PC-9 (cell line): ENCODE measurements around the gene PCGF3. TPM values are rescaled to one million over a fixed set of nuclear protein-coding genes. Genes with fewer than 3 reads are reported as not detected.

ENCODE experiments used
- BruUV-seq: library from RNA; stranded (reverse); fragments of 400-500 nt; replicated peaks from 2 replicates; lab custom pipeline; 2021; lab: Mats Ljungman, UMichigan
- CTCF ChIA-PET: fragments of 300-600 bp; sonication (Branson Sonifier 250); formaldehyde crosslinking; loops from one replicate; lab custom pipeline; 2022; ENCODE audit warnings: antibody characterized with exemption; lab: Charles Lee
- POLR2A ChIA-PET: fragments of 300-600 bp; sonication (Branson Sonifier 250); formaldehyde crosslinking; loops from one replicate; lab custom pipeline; 2022; ENCODE audit warnings: antibody characterized with exemption; ENCODE audit not compliant: unreplicated experiment; lab: Charles Lee
- DNase-seq, 2 experiments: peaks; one replicate each; pipeline versions ENCODE4 v3.0.0 to v3.0.0-alpha.2; 2015 to 2022; ENCODE audit warnings: mixed read lengths in 1 of 2
- H2AFZ ChIP-seq: fragments of 200-600 bp; sonication (generic); 2 replicates; pipeline ENCODE4 v1.8.1; 2017; ENCODE audit warnings: antibody characterized with exemption
- H3F3A ChIP-seq: fragments of 200-600 bp; sonication (generic); 2 replicates; pipeline ENCODE4 v1.8.1; 2017; ENCODE audit warnings: antibody characterized with exemption, mild to moderate bottlenecking, low read depth; ENCODE audit not compliant: insufficient read depth
- H3K27ac ChIP-seq: fragments of 200-600 bp; sonication (generic); 2 replicates; pipeline ENCODE4 v1.6.1; 2016; ENCODE audit warnings: mixed run types
- H3K27me3 ChIP-seq: fragments of 200-600 bp; sonication (generic); 2 replicates; pipeline ENCODE4 v1.6.1; 2016; ENCODE audit warnings: low read depth, mixed run types; ENCODE audit not compliant: insufficient read depth
- H3K36me3 ChIP-seq: fragments of 200-600 bp; sonication (generic); 2 replicates; pipeline ENCODE4 v1.6.1; 2016; ENCODE audit warnings: low read depth, mixed run types
- H3K4me1 ChIP-seq: fragments of 200-600 bp; sonication (generic); replicated peaks from 2 replicates; pipeline ENCODE4 v1.6.1; 2016; ENCODE audit warnings: mixed run types; ENCODE audit not compliant: insufficient read depth
- H3K4me2 ChIP-seq: fragments of 200-600 bp; sonication (generic); 2 replicates; pipeline ENCODE4 v1.6.1; 2017; ENCODE audit warnings: mixed run types
- H3K4me3 ChIP-seq: fragments of 200-600 bp; sonication (generic); 2 replicates; pipeline ENCODE4 v1.6.1; 2016; ENCODE audit warnings: mixed run types
- H3K79me2 ChIP-seq: fragments of 200-600 bp; sonication (generic); 2 replicates; pipeline ENCODE4 v1.6.1; 2017; ENCODE audit warnings: low read depth, mixed run types
- H3K9me2 ChIP-seq: fragments of 200-600 bp; sonication (generic); 2 replicates; pipeline ENCODE4 v1.8.1; 2017; ENCODE audit warnings: mild to moderate bottlenecking; ENCODE audit not compliant: insufficient read depth
- H3K9me3 ChIP-seq: fragments of 200-600 bp; sonication (generic); 2 replicates; pipeline ENCODE4 v1.8.1; 2016; ENCODE audit warnings: low read depth; ENCODE audit not compliant: insufficient read depth
- H4K20me1 ChIP-seq: fragments of 200-600 bp; sonication (generic); 2 replicates; pipeline ENCODE4 v1.8.1; 2017; ENCODE audit not compliant: insufficient read depth
- CTCF ChIP-seq: fragments of 200-600 bp; sonication (generic); conservative IDR thresholded peaks from 2 replicates; pipeline ENCODE4 v1.6.1; 2017; ENCODE audit warnings: mixed run types, antibody characterized with exemption, mild to moderate bottlenecking, moderate library complexity
- EZH2 ChIP-seq: fragments of 200-600 bp; sonication (generic); IDR thresholded peaks from 2 replicates; pipeline ENCODE4 v1.8.0; 2017; ENCODE audit warnings: antibody characterized with exemption, low read depth
- intact Hi-C: fragments of 100-400 bp; cut with micrococcal nuclease; formaldehyde crosslinking; loops from one replicate; pipeline ENCODE4 v1.10.0; 2022; ENCODE audit not compliant: unreplicated experiment
- total RNA-seq: library from RNA; stranded (reverse); gene quantifications from 2 replicates; pipeline ENCODE4 v1.2.3, GENCODE V29; 2021

The PCGF3 gene
- total RNA-seq, 1 experiment from 2014 or later = 60.8 TPM

DNA sequence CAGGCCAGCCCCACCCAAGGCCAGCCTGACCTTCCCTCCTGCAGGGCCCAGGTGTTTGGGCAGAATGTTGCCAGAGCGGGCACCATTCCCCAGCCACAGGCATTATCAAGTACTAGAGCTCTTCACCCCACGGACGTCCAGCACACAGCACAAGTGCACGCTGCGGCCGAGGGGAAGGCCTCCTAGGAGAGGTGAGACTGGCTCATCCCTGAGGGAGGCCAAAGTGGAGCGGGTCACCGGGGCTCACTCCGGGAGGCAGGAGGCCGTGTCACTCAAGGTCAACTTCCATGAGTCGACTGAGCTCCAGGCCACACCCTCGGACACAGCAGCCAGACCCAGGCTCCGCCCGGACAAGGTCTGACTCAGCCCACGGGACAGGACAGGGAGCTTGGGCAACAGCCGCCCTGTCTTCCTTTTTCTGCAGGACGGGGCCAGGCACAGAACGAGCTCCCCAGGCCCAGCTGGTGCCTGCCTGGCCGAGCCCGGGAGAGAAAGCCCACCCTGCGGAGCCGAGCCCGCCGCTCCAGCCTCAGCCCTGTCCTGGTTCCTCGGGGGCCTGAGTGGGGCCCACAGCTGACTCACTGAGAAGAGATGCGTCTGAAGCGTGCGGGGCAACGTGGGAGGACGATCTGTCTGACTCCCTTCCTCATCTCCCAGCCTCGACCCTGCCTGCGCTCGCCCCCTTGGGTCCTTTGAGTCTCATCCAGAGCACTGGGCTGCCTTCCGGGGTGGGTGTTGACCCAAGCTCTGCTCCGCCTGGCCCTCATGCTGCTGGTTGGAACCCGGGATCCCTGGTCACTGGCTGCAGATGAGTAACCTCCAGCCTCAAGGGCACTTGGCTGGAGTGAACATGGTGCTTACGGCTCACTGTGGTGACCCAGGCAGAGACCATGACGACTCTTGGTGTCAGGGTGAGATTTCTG lies 18.3 kb upstream of the PCGF3 start:
- intact Hi-C loops = loop anchor here (2.0 kb wide), 1 partner anchor 17 kb away; the partner anchor contains the start of gene PCGF3
- Histone ChIP-seq H2AFZ (no peak overlapping the region), H3K9me2 (no peaks in the 10 kb centered on the region), H3K4me2 (peak overlapping the region; percentile 74), H3K4me1 (peaks cover 19% of the 10 kb centered on the region), H3K9me3 (no peaks in the 10 kb centered on the region), H3K27me3 (no peaks in the 10 kb centered on the region), H3F3A (peaks cover 11% of the 10 kb centered on the region; the same call in 1 of the 2 replicates), H3K79me2 (no peaks in the 10 kb centered on the region), H3K27ac (peak overlapping the region; percentile 5; the same call in 1 of the 2 replicates), H3K4me3 (peak overlapping the region; percentile 28; the same call in 1 of the 2 replicates), H4K20me1 (no peaks in the 10 kb centered on the region), H3K36me3 (no peaks in the 10 kb centered on the region)
- BruUV-seq = TSS peak; percentile 49
- POLR2A ChIA-PET = interaction anchor here (0.6 to 1.2 kb wide), 4 partner anchors 13 to 141 kb away, joined by 4 to 5 read pairs (median 4); partner anchors contain the start of genes ATP5ME and MYL5
- TF ChIP-seq CTCF (no peak), EZH2 (no peak)
- CTCF ChIA-PET = no interaction called here
- peak; percentile 86 to 89 for DNase-seq

DNA sequence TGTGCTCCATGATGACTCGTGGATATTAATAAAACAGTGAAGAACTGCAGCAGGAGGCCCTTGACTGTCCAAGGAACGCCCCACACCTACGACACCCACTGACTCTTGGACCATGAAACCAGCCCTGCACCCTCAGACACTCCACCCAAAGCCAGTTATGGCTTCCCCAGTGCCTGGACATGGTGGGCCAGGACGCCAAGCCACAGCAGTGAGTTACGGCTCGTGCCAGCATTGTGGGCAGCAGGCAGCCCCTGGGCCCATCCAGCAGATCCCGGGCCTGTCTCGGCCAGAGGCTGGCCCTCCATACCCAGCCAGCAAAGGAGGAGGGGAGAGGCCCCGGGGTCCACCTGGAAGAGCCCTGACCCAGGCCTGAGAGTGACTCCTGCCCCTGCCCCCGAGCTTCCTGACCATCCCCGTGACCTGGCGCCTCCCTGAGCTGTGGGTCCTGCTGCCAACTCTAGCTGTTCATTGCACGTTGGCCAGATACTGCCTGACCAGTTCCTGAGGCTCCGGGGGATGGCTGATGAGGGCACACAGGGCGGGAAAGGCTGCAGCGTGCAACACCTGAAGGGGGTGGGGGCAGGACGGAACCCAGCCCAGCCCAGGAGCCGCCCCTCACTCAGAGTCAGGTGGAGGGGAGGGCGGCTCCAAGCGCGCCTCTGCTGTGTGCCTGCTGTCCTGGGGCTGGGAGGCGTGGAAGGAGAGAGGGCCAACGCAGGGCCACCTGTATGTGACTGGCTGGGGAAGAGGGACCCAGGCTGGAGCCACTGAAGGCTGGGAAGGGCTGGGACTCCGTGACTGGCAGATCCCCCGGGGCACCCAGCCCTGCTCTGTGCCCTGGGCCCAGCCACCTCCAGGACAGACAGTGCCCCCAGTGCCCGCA lies 17.4 kb upstream of the PCGF3 start:
- TF ChIP-seq EZH2 (no peak), CTCF (no peak)
- Histone ChIP-seq H3K36me3 (no peaks in the 10 kb centered on the region), H3K27me3 (no peaks in the 10 kb centered on the region), H3K4me1 (peaks cover 19% of the 10 kb centered on the region), H3K9me3 (no peaks in the 10 kb centered on the region), H2AFZ (peak overlapping the region; percentile 60; the same call in 1 of the 2 replicates), H3K9me2 (no peaks in the 10 kb centered on the region), H3K79me2 (no peaks in the 10 kb centered on the region), H3K4me2 (peak overlapping the region; percentile 74), H4K20me1 (no peaks in the 10 kb centered on the region), H3K4me3 (peak overlapping the region; percentile 39; the same call in 1 of the 2 replicates), H3F3A (peaks cover 11% of the 10 kb centered on the region; the same call in 1 of the 2 replicates), H3K27ac (peak overlapping the region; percentile 5; the same call in 1 of the 2 replicates)
- DNase-seq = peak in 1 of 2 experiments; percentile 83
- ChIA-PET CTCF (no interaction called here), POLR2A (interaction anchor here (0.6 kb wide), 4 partner anchors 14 to 1817 kb away, joined by 3 to 7 read pairs (median 4); no protein-coding TSS in a partner anchor)
- intact Hi-C loops = loop anchor here (1.0 to 2.0 kb wide), 2 partner anchors 14 to 17 kb away; partner anchors contain the start of genes ATP5ME, MYL5 and PCGF3
- BruUV-seq = TSS peak; percentile 32
